ENCODE measurements around the gene CD93. TPM values are rescaled to one million over a fixed set of nuclear protein-coding genes. Genes with fewer than 3 reads are reported as not detected.

The CD93 gene
- polyA plus RNA-seq, 1 experiment = 0.02 TPM

DNA sequence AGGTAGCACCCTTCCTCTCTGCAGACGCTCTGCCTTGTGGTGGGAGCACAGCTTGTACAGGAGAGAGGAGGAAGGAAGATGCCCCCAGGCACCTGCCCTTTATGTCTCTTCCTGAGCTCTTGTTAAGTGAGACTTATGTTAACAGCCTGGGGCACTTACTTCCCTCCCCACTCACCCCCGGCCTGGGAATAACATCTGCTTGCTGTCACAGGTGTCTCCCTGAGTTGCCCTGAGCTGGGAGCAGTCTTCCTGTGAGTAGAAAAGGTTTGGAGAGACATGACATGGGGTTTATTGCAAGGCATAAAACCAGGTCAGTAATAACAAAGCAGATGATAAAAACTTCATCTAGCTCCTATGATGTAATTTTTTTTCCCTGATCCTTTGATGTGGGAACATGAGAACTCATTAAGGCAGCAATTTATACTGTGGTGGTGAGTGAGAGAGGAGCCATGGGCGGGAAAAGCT lies 49.1 kb downstream of the CD93 start:
- Histone ChIP-seq H3K9me3 (ENCODE audit: control insufficient read depth, insufficient read depth, low read length) (no peaks in the 10 kb centered on the region; the same call in 1 of the 2 replicates), H3K4me3 (ENCODE audit: low read depth, low read length) (no peak overlapping the region), H3K27me3 (ENCODE audit: control insufficient read depth, insufficient read depth, low read length) (peaks cover 20% of the 10 kb centered on the region), H3K27ac (ENCODE audit: low read depth, low read length) (no peak overlapping the region)
- CTCF ChIA-PET = interaction anchor here (1.6 kb wide), 2 partner anchors 14 to 208 kb away, joined by 4 to 6 read pairs; no protein-coding TSS in a partner anchor
- POLR2A ChIA-PET = no interaction called here
- TF ChIP-seq, protein P1, sequence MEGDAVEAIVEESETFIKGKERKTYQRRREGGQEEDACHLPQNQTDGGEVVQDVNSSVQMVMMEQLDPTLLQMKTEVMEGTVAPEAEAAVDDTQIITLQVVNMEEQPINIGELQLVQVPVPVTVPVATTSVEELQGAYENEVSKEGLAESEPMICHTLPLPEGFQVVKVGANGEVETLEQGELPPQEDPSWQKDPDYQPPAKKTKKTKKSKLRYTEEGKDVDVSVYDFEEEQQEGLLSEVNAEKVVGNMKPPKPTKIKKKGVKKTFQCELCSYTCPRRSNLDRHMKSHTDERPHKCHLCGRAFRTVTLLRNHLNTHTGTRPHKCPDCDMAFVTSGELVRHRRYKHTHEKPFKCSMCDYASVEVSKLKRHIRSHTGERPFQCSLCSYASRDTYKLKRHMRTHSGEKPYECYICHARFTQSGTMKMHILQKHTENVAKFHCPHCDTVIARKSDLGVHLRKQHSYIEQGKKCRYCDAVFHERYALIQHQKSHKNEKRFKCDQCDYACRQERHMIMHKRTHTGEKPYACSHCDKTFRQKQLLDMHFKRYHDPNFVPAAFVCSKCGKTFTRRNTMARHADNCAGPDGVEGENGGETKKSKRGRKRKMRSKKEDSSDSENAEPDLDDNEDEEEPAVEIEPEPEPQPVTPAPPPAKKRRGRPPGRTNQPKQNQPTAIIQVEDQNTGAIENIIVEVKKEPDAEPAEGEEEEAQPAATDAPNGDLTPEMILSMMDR (IDR thresholded peaks at IDR 0.05; ENCODE audit: low read depth, low read length) = no peak
- DNase-seq (ENCODE audit: low read depth, low spot score) = no peak

DNA sequence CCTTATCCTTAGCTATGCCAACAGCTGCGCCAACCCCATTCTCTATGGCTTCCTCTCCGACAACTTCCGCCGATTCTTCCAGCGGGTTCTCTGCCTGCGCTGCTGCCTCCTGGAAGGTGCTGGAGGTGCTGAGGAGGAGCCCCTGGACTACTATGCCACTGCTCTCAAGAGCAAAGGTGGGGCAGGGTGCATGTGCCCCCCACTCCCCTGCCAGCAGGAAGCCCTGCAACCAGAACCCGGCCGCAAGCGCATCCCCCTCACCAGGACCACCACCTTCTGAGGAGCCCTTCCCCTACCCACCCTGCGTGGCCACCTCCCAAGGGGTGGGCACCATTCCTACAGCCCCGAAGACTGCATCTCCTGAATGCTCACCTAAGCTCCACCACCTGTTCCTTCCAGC lies 49.8 kb downstream of the CD93 start:
- TF ChIP-seq, protein P1 (IDR thresholded peaks at IDR 0.05; ENCODE audit: low read depth, low read length) = no peak
- no peak overlapping the region for H3K27ac ChIP-seq (ENCODE audit: low read depth, low read length)
- no peaks in the 10 kb centered on the region; the same call in 1 of the 2 replicates for H3K9me3 ChIP-seq (ENCODE audit: control insufficient read depth, insufficient read depth, low read length)
- DNase-seq (ENCODE audit: low read depth, low spot score) = no peak
- H3K4me3 ChIP-seq (ENCODE audit: low read depth, low read length) = no peak overlapping the region
- POLR2A ChIA-PET = no interaction called here
- CTCF ChIA-PET = interaction anchor here (1.6 kb wide), 2 partner anchors 14 to 209 kb away, joined by 4 to 6 read pairs; no protein-coding TSS in a partner anchor
- peaks cover 14% of the 10 kb centered on the region for H3K27me3 ChIP-seq (ENCODE audit: control insufficient read depth, insufficient read depth, low read length)

DNA sequence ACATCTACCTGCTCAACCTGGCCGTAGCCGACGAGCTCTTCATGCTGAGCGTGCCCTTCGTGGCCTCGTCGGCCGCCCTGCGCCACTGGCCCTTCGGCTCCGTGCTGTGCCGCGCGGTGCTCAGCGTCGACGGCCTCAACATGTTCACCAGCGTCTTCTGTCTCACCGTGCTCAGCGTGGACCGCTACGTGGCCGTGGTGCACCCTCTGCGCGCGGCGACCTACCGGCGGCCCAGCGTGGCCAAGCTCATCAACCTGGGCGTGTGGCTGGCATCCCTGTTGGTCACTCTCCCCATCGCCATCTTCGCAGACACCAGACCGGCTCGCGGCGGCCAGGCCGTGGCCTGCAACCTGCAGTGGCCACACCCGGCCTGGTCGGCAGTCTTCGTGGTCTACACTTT lies 50.4 kb downstream of the CD93 start:
- POLR2A ChIA-PET = no interaction called here
- TF ChIP-seq, protein P1 (IDR thresholded peaks at IDR 0.05; ENCODE audit: low read depth, low read length) = no peak
- Histone ChIP-seq H3K27me3 (ENCODE audit: control insufficient read depth, insufficient read depth, low read length) (peaks cover 14% of the 10 kb centered on the region), H3K4me3 (ENCODE audit: low read depth, low read length) (no peak overlapping the region), H3K27ac (ENCODE audit: low read depth, low read length) (no peak overlapping the region), H3K9me3 (ENCODE audit: control insufficient read depth, insufficient read depth, low read length) (no peaks in the 10 kb centered on the region; the same call in 1 of the 2 replicates)
- DNase-seq (ENCODE audit: low read depth, low spot score) = no peak
- CTCF ChIA-PET = no interaction called here

DNA sequence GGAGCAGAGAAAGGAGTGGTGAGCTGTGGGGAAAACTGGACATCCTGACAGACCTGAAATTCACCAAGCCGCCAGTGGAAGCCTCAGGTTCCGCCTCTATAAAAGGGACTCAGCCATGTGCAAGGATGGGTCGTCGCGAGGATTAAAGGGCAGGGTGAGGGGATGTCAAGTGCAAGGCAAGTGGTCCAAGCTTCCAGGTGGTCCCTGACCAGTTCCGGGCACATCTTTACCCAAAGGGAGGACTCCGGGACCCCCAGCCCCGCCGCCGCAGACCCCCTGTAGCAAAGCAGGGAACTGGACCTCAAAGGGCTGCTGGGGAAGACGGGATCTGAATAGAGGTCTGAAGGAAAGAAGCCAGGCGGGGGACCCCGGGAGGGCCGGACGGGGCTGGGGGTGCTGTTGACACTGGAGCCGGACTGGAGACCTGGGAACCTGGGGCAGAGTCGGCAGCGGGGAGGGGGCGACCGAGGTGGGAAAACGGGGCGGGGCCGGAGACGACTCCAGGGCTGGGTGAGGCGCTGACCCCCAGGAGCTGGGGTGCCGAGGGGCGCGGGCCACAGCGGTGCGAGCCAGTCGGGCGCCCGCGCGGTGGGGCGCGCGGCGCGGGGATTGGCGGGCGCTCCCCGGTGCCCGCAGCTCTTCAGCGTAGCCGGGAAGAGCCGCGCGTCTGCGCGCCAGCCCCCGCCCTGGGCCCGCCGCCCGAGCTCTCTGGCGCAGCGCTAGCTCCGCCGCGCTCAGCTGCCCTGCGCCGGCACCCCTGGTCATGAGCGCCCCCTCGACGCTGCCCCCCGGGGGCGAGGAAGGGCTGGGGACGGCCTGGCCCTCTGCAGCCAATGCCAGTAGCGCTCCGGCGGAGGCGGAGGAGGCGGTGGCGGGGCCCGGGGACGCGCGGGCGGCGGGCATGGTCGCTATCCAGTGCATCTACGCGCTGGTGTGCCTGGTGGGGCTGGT lies 51.1 kb downstream of the CD93 start, which contains the start of gene SSTR4:
Gene SSTR4 (plus strand): TSS at position 592 of the 951 bp plus-strand sequence. CDS start 172 bp downstream, at position 764.
- TF ChIP-seq, protein P1 (IDR thresholded peaks at IDR 0.05; ENCODE audit: low read depth, low read length) = no peak
- CTCF ChIA-PET = no interaction called here
- Histone ChIP-seq H3K27me3 (ENCODE audit: control insufficient read depth, insufficient read depth, low read length) (peaks cover 12% of the 10 kb centered on the region), H3K4me3 (ENCODE audit: low read depth, low read length) (no peak within 1 kb of the TSS), H3K27ac (ENCODE audit: low read depth, low read length) (no peak within 1 kb of the TSS), H3K9me3 (ENCODE audit: control insufficient read depth, insufficient read depth, low read length) (no peaks in the 10 kb centered on the region; the same call in 1 of the 2 replicates)
- DNase-seq (ENCODE audit: low read depth, low spot score) = no peak
- POLR2A ChIA-PET = no interaction called here

DNA sequence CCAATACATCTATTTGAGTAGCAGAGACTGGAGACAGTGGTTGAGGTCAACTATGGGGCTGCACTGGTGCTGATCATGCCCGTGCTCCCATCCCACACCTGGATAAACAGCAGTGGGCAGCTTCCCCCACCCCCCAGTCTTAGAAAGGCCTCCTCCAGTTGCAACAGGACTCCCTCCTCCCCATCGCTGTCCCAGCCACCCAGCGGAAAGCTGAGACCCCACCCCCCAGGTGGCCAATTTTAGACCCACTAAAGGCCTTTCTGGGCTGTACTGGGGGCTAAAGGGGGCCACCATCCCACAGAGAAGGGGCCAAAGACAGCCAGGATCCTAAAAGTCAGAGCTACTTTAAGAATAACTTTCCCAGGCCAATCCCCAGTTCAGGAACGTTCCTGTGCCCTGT lies 52.2 kb downstream of the CD93 start:
- Histone ChIP-seq H3K9me3 (ENCODE audit: control insufficient read depth, insufficient read depth, low read length) (no peaks in the 10 kb centered on the region; the same call in 1 of the 2 replicates), H3K27ac (ENCODE audit: low read depth, low read length) (no peak overlapping the region), H3K27me3 (ENCODE audit: control insufficient read depth, insufficient read depth, low read length) (peaks cover 10% of the 10 kb centered on the region), H3K4me3 (ENCODE audit: low read depth, low read length) (no peak overlapping the region)
- ChIA-PET POLR2A (no interaction called here), CTCF (interaction anchor here (0.6 kb wide), 1 partner anchor 202 kb away, joined by 3 read pairs; no protein-coding TSS in a partner anchor)
- TF ChIP-seq, protein P1 (IDR thresholded peaks at IDR 0.05; ENCODE audit: low read depth, low read length) = no peak
- DNase-seq (ENCODE audit: low read depth, low spot score) = no peak
